NCI-H82 treated with DMSO at 0.1 percent for 48 hours (cell line): ENCODE measurements around the gene ARHGEF17.
"Not testable (repeated sequence)": the region's sequence is repeated elsewhere in the genome, so short reads cannot be mapped to it uniquely, and the experiment has no call there.

Experiments used
- DNase-seq: peaks from one replicate; lab custom pipeline; 2025; ENCODE audit not compliant: unreplicated experiment; lab: John Stamatoyannopoulos, UW

Gene ARHGEF17

DNA sequence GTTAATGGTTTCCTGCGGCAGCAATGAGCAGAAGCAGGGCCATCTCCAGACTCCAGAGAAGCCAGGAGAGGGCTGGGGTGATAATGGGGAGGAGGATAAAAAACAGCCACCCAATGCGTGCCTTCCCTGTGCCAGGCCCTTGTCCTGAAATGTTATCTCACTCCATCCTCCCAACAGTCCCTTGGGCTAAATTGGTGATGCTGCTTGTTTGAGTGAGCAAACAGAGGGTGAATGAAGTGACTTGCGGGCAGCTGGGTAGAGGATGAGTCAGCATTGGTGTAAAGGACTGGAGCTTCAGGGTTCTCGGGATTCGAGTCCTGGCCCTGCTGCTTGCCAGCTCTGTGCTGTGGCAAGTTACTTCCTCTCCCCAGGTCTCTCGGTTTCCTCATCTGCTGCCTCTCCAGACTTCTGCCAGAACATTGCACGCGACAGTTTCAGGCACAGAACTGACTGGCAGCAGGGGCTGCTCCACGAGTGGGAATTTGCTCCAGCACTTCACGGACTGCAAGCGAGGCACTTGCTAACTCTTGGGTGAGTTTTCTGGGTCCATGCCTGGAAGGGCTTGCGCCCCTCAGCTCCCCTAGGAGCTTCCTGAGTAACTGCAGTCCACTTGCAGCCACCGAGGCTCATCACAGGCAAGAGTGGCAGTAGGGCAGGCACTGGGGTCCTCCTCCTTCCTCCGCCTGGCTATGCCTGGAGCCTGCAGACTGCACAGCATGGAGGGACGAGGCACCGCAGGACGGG lies 36.0 kb upstream of the ARHGEF17 start, which contains the start of gene P2RY6:
Gene P2RY6, plus strand, starts transcription at position 403 of the 744 bp plus-strand sequence. CDS start 24,181 bp downstream, outside the sequence.
- DNase-seq = no peak

DNA sequence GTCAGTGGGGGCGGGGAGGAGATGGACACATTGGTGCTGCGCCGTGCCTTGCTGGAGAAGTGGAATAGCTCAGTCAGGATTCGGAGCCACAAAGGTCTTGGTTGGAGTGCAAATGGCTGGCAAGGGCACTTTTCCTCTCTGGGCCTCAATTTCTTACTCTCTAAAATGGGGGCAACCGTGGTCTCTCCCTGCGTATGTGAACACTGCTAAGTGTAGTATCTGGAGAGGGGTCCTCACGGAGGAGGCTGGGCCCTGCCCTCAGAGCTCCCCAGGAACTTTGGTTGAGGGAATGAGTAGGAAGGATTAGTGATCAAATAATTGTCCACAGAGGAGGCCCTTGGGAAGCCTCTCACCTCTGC lies 35.4 kb upstream of the ARHGEF17 start:
- DNase-seq = no peak

DNA sequence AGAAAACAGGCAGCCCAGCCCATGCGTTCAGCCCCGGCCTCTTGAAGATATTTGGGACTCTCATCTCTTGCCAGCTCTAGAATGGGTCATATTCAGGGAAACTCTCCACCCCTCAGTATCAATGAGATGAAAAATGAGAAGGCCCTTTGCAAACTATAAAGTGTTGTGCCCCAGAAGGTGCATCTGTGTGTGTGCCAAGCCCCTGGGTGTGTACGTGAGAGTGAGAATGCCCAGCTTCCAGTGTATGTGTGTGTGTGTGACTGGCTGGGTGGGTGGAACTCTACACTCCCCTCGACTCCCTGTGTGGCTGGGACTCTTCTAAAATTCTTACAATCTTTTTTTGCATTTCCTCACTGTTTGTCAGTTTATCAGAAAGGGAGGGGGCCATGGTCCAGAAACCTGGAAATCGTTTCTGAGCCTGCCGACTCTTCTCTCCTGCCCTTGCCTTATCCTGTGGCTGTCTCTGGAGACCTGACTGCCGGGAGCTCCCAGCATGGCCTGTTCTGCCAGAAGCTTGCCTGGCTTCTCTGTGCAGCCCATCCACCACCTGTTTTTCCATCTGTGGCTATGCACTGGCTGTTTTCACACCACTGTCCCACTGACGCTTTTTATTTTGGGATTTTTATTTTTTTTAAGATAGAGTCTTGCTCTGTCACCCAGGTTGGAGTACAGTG lies 34.7 kb upstream of the ARHGEF17 start:
- DNase-seq = no peak

DNA sequence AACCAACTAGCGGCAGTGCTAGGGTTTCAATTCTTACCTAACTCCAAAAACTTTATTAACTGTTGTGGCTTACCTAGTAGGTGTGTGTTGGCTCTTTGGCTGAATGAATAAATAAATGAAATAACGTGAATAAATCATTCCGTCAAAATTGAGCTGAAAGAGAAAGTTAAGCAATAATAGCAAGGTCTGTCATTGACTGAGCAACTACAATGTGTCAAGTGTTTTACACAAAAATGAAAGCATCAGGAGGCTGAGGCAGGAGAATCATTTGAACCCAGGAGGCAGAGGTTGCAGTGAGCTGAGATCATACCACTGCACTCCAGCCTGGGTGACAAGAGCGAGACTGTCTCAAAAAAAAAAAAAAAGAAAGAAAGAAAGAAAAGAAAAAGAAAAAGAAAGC lies 33.9 kb upstream of the ARHGEF17 start:
- DNase-seq = not testable (repeated sequence)

- DNase-seq = no peak
These were observed 33.2 kb upstream of the ARHGEF17 start for GRCh38 chr11:73274722-73275380.

- DNase-seq = no peak
These were observed 32.7 kb upstream of the ARHGEF17 start for GRCh38 chr11:73275381-73275750.

DNA sequence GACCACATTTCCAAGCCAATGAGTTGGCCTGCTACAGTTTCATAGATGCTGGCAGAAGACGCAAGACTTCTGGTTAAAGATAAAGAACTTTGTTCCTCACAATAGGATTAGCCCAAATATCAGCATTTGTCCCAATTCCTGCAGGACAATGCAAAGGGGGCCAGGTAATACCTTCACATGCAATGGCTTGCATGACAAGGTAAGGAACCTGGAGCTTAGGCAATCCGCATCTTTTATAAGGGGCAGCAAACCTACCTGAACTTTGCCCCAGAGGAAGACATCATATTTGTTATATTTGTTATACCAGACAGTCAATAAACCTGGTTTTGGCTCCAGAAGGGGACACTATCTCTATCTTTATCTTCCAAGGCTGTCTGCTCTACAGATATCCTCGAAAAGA lies 30.6 kb upstream of the ARHGEF17 start:
- DNase-seq = no peak

DNA sequence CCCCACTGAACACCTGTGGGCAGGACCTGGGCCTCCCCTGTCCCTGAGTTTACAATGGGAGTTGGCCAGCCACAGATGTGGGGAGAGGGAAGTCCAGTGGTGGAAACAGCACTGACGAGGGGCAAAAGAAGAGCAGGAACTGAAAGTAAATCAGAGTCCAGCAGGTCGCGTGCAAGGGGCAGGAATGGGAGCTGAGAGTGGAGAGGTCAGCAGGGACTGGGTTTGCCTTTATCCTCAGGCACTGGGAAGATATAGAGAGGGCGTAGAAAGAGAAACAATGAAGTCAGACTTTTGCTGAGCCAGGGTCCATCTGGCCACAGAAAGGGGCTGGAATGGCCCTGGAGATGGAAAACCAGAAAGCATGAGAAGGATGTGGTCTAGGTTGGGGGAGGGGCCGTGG lies 27.4 kb upstream of the ARHGEF17 start:
- DNase-seq = no peak

DNA sequence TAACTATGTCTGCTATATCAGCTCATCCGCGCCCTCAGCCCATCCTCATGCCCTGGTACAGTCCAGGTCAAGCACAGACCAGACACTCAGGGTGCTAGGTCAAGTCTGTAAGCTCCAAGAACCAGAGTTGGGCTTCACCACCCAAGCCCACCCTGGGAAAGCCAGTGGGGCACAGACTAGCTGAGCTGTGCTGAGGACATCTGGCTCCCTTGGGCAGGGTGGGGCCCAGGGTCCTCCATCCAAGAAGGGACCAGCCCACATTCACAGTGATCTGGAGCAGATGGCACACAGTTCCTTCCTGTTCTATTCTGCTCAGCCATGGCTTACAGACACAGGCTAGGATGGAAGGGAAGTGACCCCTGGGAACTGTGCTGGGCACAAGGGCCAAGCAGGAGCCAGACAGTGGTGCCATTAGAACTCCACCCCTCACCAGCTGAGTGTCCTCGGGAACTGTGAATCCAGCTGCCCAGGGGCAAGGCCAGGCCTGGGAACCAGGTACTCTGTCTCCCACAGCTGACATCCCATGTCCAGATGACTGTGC lies 26.8 kb upstream of the ARHGEF17 start:
- no peak for DNase-seq

- DNase-seq = no peak
These were observed 26.0 kb upstream of the ARHGEF17 start for GRCh38 chr11:73281796-73282660.

- no peak for DNase-seq
These were observed 24.6 kb upstream of the ARHGEF17 start for GRCh38 chr11:73283276-73284000.

GRCh38 chr11:73284106-73284505 lies 24.0 kb upstream of the ARHGEF17 start:
- DNase-seq = no peak

DNA sequence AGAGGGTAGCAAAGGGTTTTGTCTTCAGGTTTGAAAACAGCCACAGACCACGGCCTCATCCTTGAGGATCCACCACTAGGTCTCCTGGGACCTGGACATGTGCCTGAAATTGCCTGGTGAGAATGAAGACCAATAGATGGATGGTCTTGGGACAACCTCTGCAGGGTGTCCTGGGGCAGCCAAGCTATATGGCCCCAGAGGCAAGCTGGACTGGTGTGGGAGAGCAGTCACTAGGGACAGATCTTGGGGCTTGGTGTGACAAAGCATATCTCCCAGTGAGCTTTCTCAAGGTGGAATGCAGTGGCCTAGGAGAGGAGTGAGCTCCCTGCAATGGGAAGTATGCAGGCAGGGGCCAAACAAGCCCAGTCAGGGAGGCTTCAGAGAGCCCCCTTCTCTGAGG lies 22.4 kb upstream of the ARHGEF17 start:
- no peak for DNase-seq

- no peak for DNase-seq
These were observed 21.8 kb upstream of the ARHGEF17 start for GRCh38 chr11:73286240-73286810.

- no peak for DNase-seq
These were observed 20.5 kb upstream of the ARHGEF17 start for GRCh38 chr11:73287400-73288101.

DNA sequence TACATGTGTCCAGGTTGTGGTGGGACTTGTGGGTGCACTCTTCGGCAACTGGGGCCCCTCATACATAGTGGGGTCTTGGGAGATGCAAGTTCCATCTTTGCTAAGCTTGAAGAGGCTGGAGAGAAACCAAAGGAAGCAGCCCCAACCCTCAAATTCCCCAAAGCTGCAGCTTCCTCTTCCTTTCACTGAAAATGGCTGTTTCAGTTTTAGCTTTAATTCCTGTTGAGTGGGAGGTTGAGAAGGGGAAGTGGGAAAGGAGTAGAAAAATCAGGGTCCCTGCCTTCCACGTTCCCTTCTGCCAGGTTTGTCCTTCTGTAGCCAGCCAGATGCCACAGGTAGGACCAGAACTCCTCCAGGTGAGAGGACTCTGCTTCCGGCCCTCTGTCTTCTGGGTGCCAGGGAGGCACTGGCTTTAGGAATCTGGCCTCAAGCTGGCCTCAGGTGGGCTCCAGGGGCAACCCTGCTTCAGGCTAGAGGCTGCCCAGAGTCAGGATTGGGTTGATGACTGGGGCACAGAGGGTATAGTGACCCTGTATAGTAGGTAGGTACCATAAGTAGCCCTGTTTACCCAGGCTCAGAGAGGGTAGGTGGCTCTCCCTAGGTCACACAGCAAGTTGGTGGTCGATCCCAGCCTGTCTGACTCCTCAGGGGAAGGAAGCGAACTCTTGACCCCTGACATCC lies 19.7 kb upstream of the ARHGEF17 start:
- DNase-seq = no peak

GRCh38 chr11:73288873-73289707 lies 19.0 kb upstream of the ARHGEF17 start:
- peak; percentile 33 for DNase-seq

GRCh38 chr11:73290536-73290935 lies 17.5 kb upstream of the ARHGEF17 start:
- no peak for DNase-seq
